OCI-LY7 (cell line): ENCODE data around the gene PCYT2.

ENCODE experiments used
- CTCF ChIP-seq: fragments of 200-600 bp; sonication (generic); conservative IDR thresholded peaks from 2 replicates; pipeline ENCODE4 v1.5.1; 2014; ENCODE audit warnings: mild to moderate bottlenecking, antibody characterized with exemption, low read length, moderate library complexity, mixed read lengths
- EZH2phosphoT487 ChIP-seq: fragments of 200-600 bp; sonication (generic); IDR thresholded peaks from 2 replicates; pipeline ENCODE4 v1.6.1; 2018; ENCODE audit warnings: low read depth, borderline replicate concordance, mild to moderate bottlenecking, mixed run types, antibody characterized with exemption, low read length, moderate library complexity, mixed read lengths

- TF ChIP-seq CTCF (peak; percentile 71), EZH2phosphoT487 (no peak)
Observed at GRCh38 chr17:81906476-81907218, 4.6 kb downstream of the PCYT2 start.
